ENCODE results near the gene SRPX. TPM values are rescaled to one million over a fixed set of nuclear protein-coding genes. Genes with fewer than 3 reads are reported as not detected.

The SRPX gene
- total RNA-seq, 4 donors from 2014 or later, result 26.6 to 117 (median 84.0) TPM

- ATAC-seq, result no peak
- TF ChIP-seq CTCF (IDR thresholded peaks at IDR 0.05) (no peak), POLR2AphosphoS5 (IDR thresholded peaks at IDR 0.05) (no peak), EP300 (IDR thresholded peaks at IDR 0.05) (no peak), POLR2A (IDR thresholded peaks at IDR 0.05) (no peak)
- 27 to 34% methylated on average over 2 of the region's 2 CpGs for WGBS, 2 donors (ENCODE audit: low coverage in 1 of 2)
- no peaks in the 10 kb centered on the region for H3K9me3 ChIP-seq
- no peak overlapping the region for H3K4me3 ChIP-seq
- no peak overlapping the region for H3K27ac ChIP-seq
- H3K27me3 ChIP-seq, result no peaks in the 10 kb centered on the region
- H3K36me3 ChIP-seq, result no peaks in the 10 kb centered on the region
- H3K4me1 ChIP-seq, result no peaks in the 10 kb centered on the region
These were observed 118.4 kb downstream of the SRPX start for GRCh38 chrX:38102240-38102639.

DNA sequence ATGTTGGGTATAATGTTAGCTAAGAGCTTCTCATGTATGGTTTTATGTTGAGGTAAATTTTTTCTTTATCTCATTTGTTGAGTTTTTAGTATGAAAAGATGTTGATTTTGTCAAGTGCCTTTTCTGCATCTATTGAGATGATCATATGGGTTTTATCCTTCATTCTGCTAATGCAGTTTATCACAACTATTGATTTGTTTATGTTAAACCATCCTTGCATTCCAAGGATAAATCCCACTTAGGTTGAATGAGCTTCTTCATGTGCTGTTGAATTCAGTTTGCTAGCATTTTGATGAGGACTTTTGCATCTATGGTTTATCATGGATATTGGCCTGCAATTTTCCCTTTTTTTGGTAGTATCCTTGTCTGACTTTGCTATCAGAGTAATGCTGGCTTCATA lies 121.0 kb downstream of the SRPX start:
- TF ChIP-seq EP300 (IDR thresholded peaks at IDR 0.05) (no peak), POLR2AphosphoS5 (IDR thresholded peaks at IDR 0.05) (no peak), CTCF (IDR thresholded peaks at IDR 0.05) (no peak), POLR2A (IDR thresholded peaks at IDR 0.05) (no peak)
- no peaks in the 10 kb centered on the region for H3K4me1 ChIP-seq
- no peaks in the 10 kb centered on the region for H3K36me3 ChIP-seq
- no peak overlapping the region for H3K4me3 ChIP-seq
- no peak overlapping the region for H3K27ac ChIP-seq
- H3K27me3 ChIP-seq, result no peaks in the 10 kb centered on the region
- ATAC-seq, result no peak
- H3K9me3 ChIP-seq, result no peaks in the 10 kb centered on the region

Other genes starting within 250 kb of the SRPX start
- gene SYTL5, start 214.3 kb downstream of the SRPX start, total RNA-seq, result 1 to 10 TPM in 1 of 4 donors, under 1 TPM in 2, not detected in 1; 0.08 to 1.3 (median 0.13) TPM
- 10 to 100 TPM; 12.7 to 25.4 (median 20.0) TPM for gene RPGR, start 106.6 kb upstream of the SRPX start, total RNA-seq
- gene OTC, start 131.7 kb upstream of the SRPX start, total RNA-seq, result under 1 TPM in 2 of 4 donors, not detected in 2; 0.67 to 0.94 TPM